HL-60 (cell line): Measurements from ENCODE around the gene STMP1.

Experiments used
- DNase-seq, 2 experiments: peaks; one replicate each; pipeline ENCODE4 v3.0.0-alpha.2; 2010 to 2020; ENCODE audit warnings: low read depth in 1 of 2, low spot score in 1 of 2
- H3K27ac ChIP-seq: fragments of 250-450 bp; sonication (Bioruptor Pico); replicated peaks from 2 replicates; pipeline ENCODE4 v1.5.1; 2020; ENCODE audit warnings: mild to moderate bottlenecking, moderate library complexity
- H3K27me3 ChIP-seq: fragments of 250-450 bp; sonication (Bioruptor Pico); 2 replicates; pipeline ENCODE4 v1.5.1; 2021; ENCODE audit warnings: mild to moderate bottlenecking, moderate library complexity; ENCODE audit not compliant: insufficient read depth, poor library complexity, severe bottlenecking
- H3K4me3 ChIP-seq: replicated peaks from 2 replicates; pipeline ENCODE4 v1.5.1; 2011; ENCODE audit warnings: mild to moderate bottlenecking, control low read depth, low read length; ENCODE audit not compliant: insufficient read depth
- CTCF ChIP-seq: IDR thresholded peaks from one replicate; pipeline ENCODE4 v1.5.1; 2011; ENCODE audit warnings: low read length, control low read depth, inconsistent platforms; ENCODE audit not compliant: insufficient read depth
- GABPA ChIP-seq: IDR thresholded peaks from 2 replicates; pipeline ENCODE4 v1.6.1; 2012; ENCODE audit warnings: low read depth
- POLR2AphosphoS5 ChIP-seq: IDR thresholded peaks from 2 replicates; pipeline ENCODE4 v1.6.1; 2012; ENCODE audit warnings: low read depth
- SPI1 ChIP-seq: IDR thresholded peaks from 2 replicates; pipeline ENCODE4 v1.6.1; 2012; ENCODE audit warnings: low read depth, mild to moderate bottlenecking, borderline replicate concordance
- TF ChIP-seq, protein P1 (sequence below): IDR thresholded peaks from 2 replicates; pipeline ENCODE4 v1.6.1; 2012; ENCODE audit warnings: low read depth; ENCODE audit not compliant: insufficient replicate concordance

The STMP1 gene

DNA sequence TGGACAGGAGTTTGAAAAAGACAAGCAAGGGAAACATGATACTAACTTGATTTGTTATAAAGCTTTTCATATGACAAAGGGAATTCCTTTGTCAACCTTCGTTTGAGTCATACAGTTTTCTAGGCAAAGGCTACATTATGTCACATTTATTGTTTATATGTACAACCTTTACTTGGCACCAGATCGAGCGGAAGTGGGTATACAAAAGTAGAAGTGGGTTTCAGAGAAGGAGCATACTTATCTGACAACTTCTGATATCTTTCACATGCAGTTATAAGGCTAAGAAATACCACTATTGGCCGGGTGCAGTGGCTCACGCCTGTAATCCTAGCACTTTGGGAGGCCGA is 11.0 kb downstream of the STMP1 start:
- no peak for TF ChIP-seq CTCF
- TF ChIP-seq SPI1, result peak; percentile 3; the same call in 1 of the 2 replicates
- H3K27me3 ChIP-seq, result no peaks in the 10 kb centered on the region
- no peak for DNase-seq
- H3K27ac ChIP-seq, result no peak overlapping the region
- H3K4me3 ChIP-seq, result no peak overlapping the region

DNA sequence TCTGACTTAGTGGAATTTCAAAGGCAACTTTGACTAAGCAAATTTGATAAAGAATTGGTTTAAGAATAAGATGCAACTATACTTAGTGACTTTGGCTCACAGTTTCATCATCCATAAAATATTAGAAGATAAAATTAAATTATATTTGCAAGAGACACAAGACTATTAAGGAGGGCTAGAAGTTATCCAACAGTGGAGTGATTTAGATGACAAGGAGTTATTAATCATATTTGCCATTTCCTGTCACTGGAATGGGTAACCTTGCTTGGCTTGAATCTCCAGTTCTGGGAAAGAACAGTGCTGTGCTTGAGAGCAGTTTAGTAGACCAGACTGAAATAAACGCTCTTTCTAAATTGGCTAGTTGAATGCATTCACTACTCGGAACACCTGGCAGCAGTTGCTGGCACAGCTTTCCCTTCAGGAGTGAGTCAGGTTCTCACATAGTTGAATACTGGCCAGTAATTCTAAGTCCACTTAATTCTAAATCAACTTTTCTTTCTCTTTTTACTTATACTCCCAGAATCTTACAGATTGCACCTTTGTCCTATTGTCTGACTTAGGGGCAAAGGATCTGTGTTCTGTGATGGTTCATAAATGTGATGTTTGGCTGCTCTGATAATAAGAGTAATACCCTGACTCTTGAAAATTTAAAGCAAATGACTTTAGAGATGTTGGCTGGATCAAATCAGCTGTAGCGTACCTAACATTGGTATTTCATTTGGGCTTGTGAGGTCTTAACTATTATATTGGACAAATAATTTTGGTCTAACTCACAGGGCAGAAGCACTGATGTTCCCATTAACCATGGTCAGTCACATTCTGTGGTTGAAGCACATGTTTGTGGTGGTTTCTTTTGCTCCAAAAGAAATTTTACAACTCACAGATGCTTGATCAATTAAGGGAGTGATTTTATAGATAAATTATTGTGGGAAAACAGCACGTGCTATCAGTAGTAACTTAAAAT is 16.6 kb downstream of the STMP1 start:
- no peak overlapping the region for H3K4me3 ChIP-seq
- TF ChIP-seq GABPA (no peak), POLR2AphosphoS5 (no peak), SPI1 (no peak), CTCF (no peak)
- TF ChIP-seq, protein P1, sequence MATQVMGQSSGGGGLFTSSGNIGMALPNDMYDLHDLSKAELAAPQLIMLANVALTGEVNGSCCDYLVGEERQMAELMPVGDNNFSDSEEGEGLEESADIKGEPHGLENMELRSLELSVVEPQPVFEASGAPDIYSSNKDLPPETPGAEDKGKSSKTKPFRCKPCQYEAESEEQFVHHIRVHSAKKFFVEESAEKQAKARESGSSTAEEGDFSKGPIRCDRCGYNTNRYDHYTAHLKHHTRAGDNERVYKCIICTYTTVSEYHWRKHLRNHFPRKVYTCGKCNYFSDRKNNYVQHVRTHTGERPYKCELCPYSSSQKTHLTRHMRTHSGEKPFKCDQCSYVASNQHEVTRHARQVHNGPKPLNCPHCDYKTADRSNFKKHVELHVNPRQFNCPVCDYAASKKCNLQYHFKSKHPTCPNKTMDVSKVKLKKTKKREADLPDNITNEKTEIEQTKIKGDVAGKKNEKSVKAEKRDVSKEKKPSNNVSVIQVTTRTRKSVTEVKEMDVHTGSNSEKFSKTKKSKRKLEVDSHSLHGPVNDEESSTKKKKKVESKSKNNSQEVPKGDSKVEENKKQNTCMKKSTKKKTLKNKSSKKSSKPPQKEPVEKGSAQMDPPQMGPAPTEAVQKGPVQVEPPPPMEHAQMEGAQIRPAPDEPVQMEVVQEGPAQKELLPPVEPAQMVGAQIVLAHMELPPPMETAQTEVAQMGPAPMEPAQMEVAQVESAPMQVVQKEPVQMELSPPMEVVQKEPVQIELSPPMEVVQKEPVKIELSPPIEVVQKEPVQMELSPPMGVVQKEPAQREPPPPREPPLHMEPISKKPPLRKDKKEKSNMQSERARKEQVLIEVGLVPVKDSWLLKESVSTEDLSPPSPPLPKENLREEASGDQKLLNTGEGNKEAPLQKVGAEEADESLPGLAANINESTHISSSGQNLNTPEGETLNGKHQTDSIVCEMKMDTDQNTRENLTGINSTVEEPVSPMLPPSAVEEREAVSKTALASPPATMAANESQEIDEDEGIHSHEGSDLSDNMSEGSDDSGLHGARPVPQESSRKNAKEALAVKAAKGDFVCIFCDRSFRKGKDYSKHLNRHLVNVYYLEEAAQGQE, result no peak
- no peak overlapping the region for H3K27ac ChIP-seq
- no peaks in the 10 kb centered on the region for H3K27me3 ChIP-seq
- no peak for DNase-seq

DNA sequence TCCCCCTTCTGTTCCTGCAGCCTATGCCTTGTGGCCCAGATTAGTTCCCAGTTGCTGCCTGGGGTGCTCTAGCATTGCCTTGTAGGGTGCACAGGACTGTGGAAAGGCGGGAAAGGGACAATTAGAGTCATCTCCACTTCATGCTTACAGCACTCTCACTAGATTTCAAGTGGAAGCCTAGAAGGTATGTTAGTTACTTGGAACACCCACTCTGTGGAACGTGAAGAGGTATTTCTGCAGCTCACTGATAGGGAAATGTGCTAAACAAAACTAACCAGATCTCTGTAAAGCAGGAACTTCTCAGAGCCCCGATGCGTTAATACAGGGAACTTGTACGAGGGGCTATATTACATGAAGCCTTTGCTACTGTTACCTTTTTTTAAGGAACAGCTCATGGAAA is 19.4 kb downstream of the STMP1 start:
- no peak for DNase-seq
- H3K27ac ChIP-seq, result no peak overlapping the region
- TF ChIP-seq, protein P1, result no peak
- TF ChIP-seq POLR2AphosphoS5 (no peak), SPI1 (no peak), GABPA (no peak), CTCF (no peak)
- no peak overlapping the region for H3K4me3 ChIP-seq
- no peaks in the 10 kb centered on the region for H3K27me3 ChIP-seq

DNA sequence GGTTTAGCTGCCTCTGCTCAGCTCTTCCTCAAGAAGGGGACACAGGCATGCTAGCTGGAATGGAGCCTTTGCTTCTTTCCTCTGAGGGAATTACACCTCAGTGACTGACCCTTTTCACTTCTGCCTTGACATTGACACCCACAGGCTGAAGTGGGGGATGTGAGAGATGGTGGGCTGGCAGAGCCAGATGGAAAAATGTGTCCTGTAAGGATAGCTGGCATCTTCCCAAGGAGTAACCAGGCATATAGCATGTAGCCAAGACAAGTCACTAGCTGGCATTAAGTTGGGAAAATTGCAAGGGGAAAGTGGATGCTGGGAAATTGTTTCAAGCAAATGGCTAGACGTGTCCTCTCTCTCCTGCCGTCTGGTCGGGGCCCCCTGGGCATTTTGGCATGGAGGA is 19.9 kb downstream of the STMP1 start:
- TF ChIP-seq, protein P1, result no peak
- no peak for TF ChIP-seq CTCF
- no peak for TF ChIP-seq GABPA
- no peak for TF ChIP-seq POLR2AphosphoS5
- no peak for TF ChIP-seq SPI1
- Histone ChIP-seq H3K27ac (no peak overlapping the region), H3K4me3 (no peak overlapping the region), H3K27me3 (no peaks in the 10 kb centered on the region)
- no peak for DNase-seq
